NCI-H1048 (cell line): ENCODE data around the gene PLGRKT.
"Not testable (repeated sequence)": the region's sequence is repeated elsewhere in the genome, so short reads cannot be mapped to it uniquely, and the experiment has no call there.

ENCODE experiments used
- DNase-seq: peaks from one replicate; lab custom pipeline; 2025; lab: John Stamatoyannopoulos, UW

The PLGRKT gene, protein sequence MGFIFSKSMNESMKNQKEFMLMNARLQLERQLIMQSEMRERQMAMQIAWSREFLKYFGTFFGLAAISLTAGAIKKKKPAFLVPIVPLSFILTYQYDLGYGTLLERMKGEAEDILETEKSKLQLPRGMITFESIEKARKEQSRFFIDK

DNA sequence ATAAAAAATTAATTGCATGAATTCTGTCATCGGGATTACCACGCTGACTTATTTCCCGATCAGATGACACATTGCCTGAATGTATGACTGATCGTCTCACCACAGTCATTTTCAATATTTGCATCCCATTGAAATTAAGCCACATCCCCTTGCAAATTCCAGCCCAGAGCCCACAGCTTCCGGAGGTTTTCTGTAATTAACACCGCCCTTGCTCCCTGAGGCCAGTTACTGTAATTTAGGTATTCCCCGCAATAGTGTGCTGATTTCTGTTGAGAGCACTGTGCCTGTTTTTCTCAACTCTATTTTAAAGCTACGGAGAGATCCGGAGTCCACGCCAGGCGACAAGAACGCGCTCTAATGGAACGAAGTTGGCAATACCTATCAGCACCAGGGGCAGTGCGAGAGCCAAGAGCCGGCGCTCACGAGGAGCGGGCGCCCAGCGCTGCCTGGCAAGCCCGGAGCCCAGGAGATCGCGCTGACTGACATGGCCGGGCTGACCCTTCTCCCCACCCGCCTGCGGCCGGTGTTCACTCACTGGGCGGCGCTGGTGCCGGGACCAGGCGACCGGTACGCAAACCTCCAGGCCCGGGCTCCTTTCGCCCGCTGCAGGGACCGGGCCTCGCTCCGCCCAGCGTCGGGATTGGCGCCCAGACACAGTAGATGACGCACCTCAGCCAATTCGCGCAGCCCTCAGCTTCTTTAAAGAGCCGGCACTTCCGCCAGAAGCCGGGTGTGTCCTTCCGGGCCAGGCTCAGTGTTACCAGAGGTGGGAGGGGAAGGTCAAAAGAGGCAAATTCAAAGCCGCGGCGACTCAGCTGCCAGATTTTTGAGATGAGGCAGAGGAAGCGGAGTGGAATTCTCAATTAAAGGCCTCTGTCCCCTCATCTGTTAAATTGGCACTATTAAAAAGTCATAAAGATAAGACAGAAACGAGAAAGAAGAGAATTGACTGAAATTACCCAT, at the start of gene PLGRKT:
PLGRKT (minus strand) TSS at position 672 of the 963 bp plus-strand sequence. CDS start 5,948 bp downstream, outside the sequence.
- DNase-seq, result peak; percentile 81

DNA sequence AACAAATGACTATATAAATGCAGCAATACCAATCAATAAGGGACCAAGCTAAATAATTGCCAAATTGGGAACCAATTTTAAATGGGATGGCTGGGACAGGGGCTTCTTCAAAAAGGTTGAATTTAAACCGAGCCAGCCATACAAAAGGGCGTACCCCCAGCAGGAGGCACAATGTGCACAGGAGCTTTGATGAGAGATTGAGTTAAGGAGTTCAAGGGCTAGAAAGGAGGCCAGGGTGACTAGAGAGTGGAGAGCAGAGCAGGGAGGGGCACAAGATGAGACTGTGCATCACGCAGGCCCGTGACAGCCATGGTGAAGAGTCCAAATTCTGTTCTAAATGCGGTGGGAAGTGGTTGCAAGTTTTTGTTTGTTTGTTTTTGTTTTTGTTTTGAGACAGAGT, 49.3 kb upstream of the PLGRKT start:
- no peak for DNase-seq

DNA sequence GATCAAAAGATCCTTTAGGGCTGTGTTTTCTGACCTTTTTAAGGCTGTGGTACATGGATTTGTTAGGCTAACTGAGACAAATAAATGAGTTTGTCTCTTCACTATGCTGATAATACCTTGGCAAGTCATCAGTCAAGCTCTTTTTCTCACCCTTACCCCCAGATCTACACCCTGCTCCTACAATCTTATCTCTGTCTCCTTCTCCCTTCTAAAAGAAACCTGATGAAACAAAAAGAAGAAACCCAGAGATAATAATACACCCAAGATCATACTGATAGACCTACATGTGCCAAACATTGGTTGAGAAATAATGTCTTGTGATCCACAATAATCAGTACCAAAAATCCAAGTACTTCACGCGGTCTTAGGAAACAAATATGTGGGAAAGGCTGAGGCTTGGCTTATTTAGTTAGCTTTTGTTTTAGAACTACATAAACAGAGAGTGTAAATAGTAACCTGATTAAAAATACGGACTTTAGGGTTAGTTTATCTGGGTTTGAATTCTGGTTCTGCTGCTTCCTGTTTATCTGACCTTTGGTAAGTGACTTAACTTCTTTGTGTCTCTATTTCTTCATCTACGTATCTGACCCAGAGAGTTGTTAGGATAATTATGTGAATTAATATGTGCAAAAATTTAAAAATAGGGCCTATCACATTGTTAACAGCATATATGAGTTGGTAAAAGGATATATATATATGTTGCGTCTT, 47.8 kb upstream of the PLGRKT start:
- DNase-seq, result no peak

DNA sequence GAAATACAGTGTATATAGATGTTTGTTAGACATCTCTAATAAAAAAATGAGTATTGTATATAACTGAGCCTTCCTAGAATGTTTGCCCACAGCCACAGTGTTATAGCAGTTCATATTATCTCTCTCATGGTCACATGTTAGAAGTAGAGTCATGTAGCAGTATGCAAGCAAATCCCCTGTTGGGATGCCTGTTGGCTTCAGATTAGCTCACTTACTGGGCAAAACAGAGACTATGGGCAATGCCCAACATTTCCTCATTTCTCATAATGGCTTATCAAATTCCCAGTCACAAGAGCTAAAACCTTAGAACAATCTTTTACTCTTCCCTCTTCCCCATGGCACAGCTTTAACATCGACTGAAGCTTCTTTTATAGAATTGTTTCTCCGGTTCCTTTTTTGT, 45.6 kb upstream of the PLGRKT start:
- no peak for DNase-seq

DNA sequence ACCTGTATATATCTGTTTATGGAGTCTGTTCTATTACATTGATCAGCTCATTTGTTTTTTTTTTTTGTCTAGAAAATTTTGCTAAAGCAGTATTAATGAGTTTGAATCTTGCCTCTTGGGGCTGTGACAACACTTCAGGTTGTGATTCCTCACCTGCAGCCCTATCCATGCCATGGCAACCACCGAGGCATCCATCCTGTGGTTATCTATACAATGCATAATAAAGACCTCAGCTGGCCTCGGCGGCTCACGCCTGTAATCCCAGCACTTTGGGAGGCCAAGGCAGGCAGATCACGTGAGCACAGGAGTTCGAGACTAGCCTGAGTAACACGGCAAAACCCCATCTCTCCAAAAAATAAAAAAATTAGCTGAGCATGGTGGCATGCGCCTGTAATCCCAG, 44.5 kb upstream of the PLGRKT start:
- no peak for DNase-seq

DNA sequence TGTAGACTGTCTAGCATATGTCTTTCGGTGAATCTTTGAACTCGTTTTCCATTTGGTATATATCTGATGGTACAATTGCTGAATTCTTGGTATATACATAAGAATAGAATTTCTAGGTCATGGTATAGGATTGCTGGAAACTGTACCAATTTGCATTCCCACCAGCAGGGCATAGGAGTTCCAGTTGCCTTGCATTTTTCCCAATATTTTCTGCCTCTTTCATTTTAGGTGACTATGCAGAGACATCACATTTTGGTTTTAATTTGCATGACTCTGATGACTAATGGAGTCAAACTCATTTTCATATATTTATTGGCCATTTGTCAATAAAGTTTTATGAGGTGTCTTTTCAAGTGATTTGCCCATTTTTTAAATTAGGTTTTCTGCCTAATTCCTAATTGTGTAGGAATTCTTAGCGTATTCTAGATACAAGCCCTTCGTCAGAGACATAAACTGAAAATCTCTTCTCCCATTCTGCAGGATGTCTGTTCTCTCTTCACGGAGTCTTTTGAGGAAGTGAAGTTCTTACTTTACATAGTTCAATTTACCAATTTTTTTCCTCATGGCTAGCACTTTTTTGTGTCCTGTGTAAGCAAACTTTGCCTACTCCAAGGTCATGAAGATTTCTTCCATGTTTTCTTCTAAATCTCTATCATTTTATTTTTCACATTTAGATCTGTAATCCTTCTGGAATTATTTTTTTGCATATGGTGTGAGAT, 43.8 kb upstream of the PLGRKT start:
- DNase-seq, result no peak

DNA sequence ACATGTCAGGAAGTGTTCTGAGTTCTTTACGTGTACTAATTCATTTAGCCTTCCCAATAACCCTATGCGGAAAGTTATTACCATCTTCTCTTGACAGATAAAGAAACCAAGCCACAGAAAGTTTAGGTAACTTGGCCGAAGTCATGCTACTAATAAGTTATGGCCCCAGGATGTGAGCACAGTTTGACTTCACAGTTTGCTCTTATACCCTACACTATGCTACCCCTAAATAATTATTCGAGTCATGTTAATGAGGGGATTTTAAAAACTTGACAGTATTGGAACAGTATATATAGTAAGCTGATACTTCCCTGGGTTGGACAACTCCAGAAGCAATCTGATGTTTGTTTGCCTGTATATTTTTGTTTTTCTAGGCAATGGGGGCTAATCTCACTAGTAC, 43.2 kb upstream of the PLGRKT start:
- no peak for DNase-seq

DNA sequence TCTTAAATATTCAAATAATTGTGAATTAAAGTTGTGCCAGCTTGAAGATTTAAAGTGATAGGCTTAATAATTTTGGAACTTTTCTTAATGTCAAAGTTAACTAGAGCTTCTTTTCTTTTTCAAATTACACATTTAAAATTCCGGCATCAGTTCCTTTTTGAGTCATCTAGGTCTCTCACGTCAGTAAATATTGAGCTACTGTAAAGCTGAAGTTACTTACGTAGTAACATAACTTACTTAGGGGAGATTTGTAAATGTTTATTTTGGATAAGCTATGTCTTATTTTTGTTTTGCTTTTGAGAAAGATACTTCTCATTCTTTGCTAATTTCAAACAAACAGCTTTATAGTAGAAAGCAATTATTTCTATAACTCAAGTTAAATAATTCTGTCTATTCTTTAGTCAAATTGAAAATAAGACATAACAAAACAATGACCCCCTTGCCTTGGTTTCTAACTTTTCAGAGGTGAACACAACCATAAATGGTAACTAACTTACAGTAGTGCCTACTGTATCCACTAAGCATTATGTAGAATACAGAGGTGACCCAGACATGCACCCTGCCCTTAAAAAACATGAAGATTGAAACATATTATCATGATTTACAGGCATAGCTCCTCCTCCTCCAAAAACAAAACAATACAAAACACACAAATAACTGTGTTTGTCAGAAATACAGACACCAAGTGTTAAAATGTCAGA, 42.4 kb upstream of the PLGRKT start:
- DNase-seq, result no peak

DNA sequence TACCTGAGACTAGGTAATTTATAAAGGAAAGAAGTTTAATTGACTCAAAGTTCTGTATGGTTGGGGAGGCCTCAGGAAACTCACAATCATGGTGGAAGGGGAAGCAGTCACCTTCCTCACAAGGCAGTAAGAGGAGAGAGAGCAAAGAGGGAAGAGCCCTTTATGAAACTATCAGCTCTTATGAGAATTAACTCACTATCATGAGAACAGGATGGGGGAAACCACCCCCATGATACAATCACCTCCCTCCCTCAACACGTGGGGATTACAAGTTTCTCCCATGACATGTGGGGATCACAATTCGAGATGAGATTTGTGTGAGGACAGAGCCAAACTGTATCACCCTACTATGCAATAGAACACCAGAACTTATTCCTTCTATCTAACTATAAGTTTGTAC, 40.5 kb upstream of the PLGRKT start:
- no peak for DNase-seq

DNA sequence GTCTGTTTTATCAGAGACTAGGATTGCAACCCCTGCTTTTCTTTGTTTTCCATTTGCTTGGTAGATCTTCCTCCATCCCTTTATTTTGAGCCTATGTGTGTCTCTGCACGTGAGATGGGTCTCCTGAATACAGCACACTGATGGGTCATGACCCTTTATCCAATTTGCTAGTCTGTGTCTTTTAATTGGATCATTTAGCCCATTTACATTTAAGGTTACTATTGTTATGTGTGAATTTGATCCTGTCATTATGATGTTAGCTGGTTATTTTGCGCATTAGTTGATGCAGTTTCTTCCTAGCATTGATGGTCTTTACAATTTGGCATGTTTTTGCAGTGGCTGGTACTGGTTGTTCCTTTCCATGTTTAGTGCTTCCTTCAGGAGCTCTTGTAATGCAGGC, 37.9 kb upstream of the PLGRKT start:
- not testable (repeated sequence) for DNase-seq

DNA sequence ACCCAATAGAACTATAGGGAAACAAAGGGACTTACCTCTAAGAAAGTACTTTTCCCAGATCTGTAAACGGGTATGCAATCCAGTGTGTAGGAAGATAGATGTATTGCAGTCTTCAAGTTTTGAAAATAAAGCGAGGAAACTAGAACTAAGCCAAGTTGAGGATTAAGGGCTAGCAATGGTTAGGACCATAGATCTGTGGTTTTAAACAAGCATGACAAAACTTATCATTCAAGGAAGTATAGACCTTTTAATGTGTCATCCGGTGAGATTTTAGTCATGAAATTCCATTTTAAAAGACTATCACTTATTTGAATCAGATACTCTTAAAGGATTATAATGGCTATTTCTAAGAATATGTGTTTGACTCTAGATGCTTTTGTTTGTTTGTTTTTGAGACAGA, 33.1 kb upstream of the PLGRKT start:
- DNase-seq, result no peak

DNA sequence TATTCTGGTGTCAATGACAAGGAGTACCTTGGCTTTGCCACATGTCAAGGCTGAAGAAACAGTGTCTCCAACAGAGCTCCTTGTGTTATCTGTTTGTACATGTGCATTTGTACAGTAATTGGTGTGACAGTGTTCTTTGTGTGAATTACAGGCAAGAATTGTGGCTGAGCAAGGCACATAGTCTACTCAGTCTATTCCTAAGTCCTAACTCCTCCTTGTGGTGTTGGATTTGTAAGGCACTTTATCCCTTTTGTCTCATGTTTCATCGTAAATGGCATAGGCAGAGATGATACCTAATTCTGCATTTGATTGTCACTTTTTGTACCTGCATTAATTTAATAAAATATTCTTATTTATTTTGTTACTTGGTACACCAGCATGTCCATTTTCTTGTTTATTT, 32.4 kb upstream of the PLGRKT start:
- no peak for DNase-seq

DNA sequence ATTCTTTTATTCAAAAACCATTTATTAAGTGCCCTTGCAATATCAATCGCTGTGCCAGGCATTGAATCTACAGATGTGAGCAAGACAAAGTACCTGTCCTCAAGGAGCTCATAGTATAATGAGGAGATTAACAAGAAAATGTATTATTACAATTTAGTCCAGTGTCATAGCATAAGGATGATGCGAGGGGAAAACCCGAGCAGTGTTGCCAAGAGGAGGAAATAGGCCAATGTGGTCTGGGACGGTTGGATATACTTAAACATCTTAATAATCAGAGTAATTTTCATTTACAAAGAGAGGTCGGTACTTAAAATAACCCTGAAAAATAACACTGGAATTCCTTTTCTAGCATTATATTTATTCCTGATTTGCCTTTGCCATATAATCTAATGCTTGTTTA, 31.1 kb upstream of the PLGRKT start:
- no peak for DNase-seq

DNA sequence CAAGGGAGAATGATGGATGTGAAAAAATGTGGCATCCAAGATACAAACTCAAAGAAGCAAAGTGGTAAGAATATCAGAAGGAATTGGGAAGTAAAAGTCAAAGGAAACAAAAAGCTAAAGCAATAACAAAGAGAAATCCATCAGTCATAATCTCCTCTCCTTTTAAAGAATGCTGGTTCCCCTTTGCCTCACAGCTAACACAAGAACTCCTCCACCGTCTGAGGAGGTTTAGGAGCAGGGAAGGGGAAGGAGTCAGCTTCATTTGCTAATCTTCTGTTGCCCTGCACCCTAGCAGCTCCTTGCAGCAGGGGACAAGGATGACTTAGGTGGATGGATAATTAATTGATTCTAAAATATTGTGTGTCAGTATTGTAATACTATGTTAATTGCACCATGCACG, 29.0 kb upstream of the PLGRKT start:
- DNase-seq, result no peak

DNA sequence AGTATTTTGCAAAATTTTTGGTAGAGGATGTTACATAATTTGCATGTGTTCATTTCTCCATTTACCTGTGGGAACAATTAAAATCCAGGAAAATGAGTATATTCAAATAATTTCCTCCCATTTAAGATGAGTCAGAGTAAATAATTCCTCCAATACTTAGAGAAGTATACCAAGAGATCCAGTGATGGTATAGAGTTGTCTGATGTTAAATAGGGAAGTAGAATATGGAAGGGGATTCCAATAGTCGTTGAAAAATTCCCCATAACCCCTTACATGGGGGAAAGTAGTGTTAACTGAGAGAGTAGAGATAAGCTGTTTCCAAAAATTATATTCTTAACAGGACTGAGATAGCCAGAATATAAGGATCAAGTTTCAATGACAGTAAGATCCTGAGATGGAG, 28.3 kb upstream of the PLGRKT start:
- DNase-seq, result no peak

DNA sequence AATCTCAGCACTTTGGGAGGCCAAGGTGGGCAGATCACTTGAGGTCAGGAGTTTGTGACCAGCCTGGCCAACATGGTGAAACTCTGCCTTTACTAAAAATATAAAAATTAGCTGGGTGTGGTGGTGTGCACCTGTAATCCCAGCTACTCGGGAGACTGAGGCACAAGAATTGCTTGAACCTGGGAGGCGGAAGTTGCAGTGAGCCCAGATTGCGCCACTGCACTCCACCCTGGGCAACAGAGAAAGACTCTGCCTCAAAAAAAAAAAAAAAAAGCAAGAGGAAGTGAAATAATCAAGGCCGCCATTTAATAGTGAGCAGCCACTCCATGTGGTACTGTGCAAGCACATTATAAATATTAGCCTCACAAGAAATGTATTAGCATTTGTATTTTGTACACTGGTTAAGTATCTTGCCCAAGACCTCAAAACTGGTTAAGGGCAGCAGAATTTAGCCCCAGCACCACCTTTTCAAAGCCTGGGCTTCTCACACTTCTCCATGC, 27.2 kb upstream of the PLGRKT start:
- not testable (repeated sequence) for DNase-seq

DNA sequence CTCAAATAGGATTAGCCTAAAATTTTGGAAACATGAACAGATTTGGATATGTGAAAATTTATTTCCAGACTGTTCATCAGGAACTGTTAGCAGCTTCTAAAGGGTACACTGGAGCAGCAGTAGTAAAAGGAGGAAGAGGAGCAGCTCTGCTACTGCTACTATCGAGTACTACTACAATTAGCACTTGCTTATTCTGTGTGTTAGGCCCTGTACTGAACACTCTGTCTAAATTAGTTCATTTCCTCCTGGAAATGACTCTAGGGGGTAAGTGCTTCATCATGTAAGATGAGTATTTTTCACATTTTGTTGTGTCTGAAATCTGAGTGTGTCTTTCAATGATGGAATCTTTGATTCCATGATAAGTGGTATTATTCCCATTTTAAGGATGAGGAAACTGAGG, 22.4 kb upstream of the PLGRKT start:
- no peak for DNase-seq

DNA sequence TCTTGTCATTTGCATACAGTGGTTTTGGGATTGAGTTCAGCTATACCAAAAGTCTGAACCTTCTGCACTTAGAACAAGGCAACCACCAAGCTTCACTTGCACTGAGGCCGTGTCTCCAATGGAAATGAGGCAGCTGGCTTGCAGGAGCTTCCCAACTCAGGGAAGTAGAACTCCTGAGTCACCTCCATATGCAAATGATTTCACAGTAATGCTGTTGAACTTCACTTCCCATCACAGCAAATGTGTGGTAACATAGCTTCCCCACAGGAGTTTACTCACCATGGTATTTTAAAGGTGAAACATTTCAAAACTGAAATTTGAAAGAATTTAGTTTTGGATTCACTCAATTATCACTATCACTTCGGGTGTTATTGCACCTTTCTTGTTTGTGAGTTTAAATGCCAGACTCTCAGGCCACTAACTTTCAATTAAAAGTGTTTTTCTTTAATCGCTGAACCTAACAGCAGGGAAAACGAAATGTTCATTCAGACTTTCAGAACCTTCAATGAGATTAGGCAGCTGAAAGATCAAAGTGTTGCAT, 21.6 kb upstream of the PLGRKT start:
- no peak for DNase-seq

DNA sequence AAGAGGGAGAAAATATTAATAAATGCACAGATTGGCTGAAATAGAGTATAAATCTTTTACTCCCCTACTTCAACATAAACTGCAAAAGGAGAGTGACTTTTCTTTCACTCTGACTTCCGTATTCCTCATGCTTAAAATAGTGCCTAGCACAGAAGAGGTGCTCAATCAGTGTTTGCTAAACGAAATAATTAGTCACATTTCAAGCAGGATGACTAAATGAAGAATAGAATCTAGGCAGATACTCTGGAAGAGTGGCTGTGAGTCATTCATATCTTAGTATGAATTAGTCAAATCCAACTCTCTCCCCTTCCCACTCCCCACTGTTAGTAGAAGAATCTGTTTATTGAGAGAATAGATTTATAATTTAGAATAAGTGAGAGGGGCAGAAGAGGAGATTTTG, 17.5 kb upstream of the PLGRKT start:
- DNase-seq, result no peak

DNA sequence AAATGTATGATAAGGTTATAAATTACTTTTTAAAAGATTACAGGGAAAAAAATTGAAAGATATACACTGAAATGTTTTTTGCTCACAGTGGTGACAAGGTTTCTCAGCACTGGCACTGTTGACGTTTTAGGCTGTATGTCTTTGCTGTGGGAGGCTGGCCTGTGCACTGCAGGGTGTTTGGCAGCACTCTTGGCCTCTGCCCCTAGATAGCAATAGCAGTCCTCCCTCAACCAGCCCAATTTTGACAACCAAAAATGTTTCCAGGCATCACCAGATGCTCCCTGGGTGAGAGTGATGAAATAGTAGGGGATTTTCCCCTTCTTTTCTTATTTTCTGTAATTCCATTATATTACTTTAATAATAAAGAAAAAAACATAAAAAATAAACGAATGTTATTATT, 15.9 kb upstream of the PLGRKT start:
- no peak for DNase-seq

DNA sequence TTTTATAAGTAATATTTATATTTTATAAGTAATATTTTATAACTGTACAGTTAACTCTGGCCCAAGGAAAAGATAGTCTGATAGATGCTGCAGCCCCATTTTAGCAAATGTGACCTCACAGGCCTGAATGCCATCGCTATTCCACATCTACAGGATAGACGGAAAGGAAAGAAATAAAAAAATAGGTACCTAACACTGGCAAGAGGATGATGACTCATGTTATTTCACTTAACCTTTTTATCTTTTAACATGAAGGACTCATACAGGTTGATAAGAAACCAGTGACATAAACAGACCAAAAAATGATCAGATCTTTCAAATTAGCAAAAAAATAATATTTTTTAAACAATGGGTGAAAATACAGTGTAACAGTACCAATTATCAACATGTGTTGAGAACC, 15.3 kb upstream of the PLGRKT start:
- DNase-seq, result no peak
